Neural progenitor cell (in vitro differentiated cells): Measurements from ENCODE around the gene RTL5. TPM values are rescaled to one million over a fixed set of nuclear protein-coding genes. Genes with fewer than 3 reads are reported as not detected.

ENCODE experiments used
- DNase-seq: peaks from one replicate; pipeline ENCODE4 v3.0.0-alpha.2; 2016; ENCODE audit warnings: low spot score
- H2AFZ ChIP-seq: fragments of 200-600 bp; sonication (generic); replicated peaks from 2 replicates; pipeline ENCODE4 v1.6.1; 2016; ENCODE audit warnings: antibody characterized with exemption
- H3F3A ChIP-seq: fragments of 200-600 bp; sonication (generic); 2 replicates; pipeline ENCODE4 v1.6.1; 2016; ENCODE audit warnings: antibody characterized with exemption, low read depth
- H3K27ac ChIP-seq: fragments of 200-600 bp; sonication (generic); 2 replicates; pipeline ENCODE4 v1.5.1; 2016; ENCODE audit warnings: mild to moderate bottlenecking
- H3K27me3 ChIP-seq: fragments of 200-600 bp; sonication (generic); 2 replicates; pipeline ENCODE4 v1.6.1; 2016; ENCODE audit warnings: mild to moderate bottlenecking, moderate library complexity
- H3K36me3 ChIP-seq: fragments of 200-600 bp; sonication (generic); 2 replicates; pipeline ENCODE4 v1.5.1; 2016
- H3K4me1 ChIP-seq: fragments of 200-600 bp; sonication (generic); 2 replicates; pipeline ENCODE4 v1.6.1; 2016; ENCODE audit warnings: mixed run types
- H3K4me2 ChIP-seq: fragments of 200-600 bp; sonication (generic); 2 replicates; pipeline ENCODE4 v1.6.1; 2016
- H3K4me3 ChIP-seq: fragments of 200-600 bp; sonication (generic); 2 replicates; pipeline ENCODE4 v1.5.1; 2016
- H3K79me2 ChIP-seq: fragments of 200-600 bp; sonication (generic); 2 replicates; pipeline ENCODE4 v1.6.1; 2016; ENCODE audit warnings: low read depth
- H3K9ac ChIP-seq: fragments of 200-600 bp; sonication (generic); 2 replicates; pipeline ENCODE4 v1.6.1; 2016
- H3K9me3 ChIP-seq: fragments of 200-600 bp; sonication (generic); 2 replicates; pipeline ENCODE4 v1.5.1; 2016; ENCODE audit warnings: low read depth
- H4K20me1 ChIP-seq: fragments of 200-600 bp; sonication (generic); 2 replicates; pipeline ENCODE4 v1.6.1; 2016; ENCODE audit warnings: low read depth
- H3K27ac Mint-ChIP-seq: 3 replicates; pipeline ENCODE4 v1.8.0; 2021; ENCODE audit warnings: mixed read lengths
- H3K27me3 Mint-ChIP-seq: 2 replicates; pipeline ENCODE4 v1.8.0; 2022; ENCODE audit warnings: low read depth, mild to moderate bottlenecking, inconsistent platforms, moderate library complexity, mixed read lengths; ENCODE audit not compliant: insufficient read depth
- H3K36me3 Mint-ChIP-seq: 3 replicates; pipeline ENCODE4 v1.8.0; 2021; ENCODE audit warnings: mixed read lengths
- H3K4me1 Mint-ChIP-seq: 3 replicates; pipeline ENCODE4 v1.8.0; 2021; ENCODE audit warnings: mixed read lengths
- H3K4me3 Mint-ChIP-seq: 3 replicates; pipeline ENCODE4 v1.8.0; 2021; ENCODE audit warnings: mild to moderate bottlenecking, moderate library complexity, mixed read lengths
- H3K9me3 Mint-ChIP-seq: 3 replicates; pipeline ENCODE4 v1.8.0; 2020; ENCODE audit warnings: mixed read lengths
- EZH2 ChIP-seq: fragments of 200-600 bp; sonication (generic); IDR thresholded peaks from 2 replicates; pipeline ENCODE4 v1.6.1; 2017; ENCODE audit warnings: antibody characterized with exemption, mild to moderate bottlenecking, moderate library complexity
- EZH2phosphoT487 ChIP-seq: fragments of 200-600 bp; sonication (generic); IDR thresholded peaks from 2 replicates; pipeline ENCODE4 v1.6.1; 2017; ENCODE audit warnings: antibody characterized with exemption
- total RNA-seq: library from RNA; depleted of rRNA; stranded (reverse); fragments of >200 nt; gene quantifications from 2 replicates; pipeline ENCODE4 v1.2.3, GENCODE V29; 2015; ENCODE audit warnings: low replicate concordance
- TF ChIP-seq, protein P1 (sequence below): fragments of 200-600 bp; sonication (generic); IDR thresholded peaks from 2 replicates; pipeline ENCODE4 v1.5.1; 2017; ENCODE audit warnings: antibody characterized with exemption, mild to moderate bottlenecking

Gene RTL5
- total RNA-seq, 1 donor from 2014 or later, result 1.0 TPM

DNA sequence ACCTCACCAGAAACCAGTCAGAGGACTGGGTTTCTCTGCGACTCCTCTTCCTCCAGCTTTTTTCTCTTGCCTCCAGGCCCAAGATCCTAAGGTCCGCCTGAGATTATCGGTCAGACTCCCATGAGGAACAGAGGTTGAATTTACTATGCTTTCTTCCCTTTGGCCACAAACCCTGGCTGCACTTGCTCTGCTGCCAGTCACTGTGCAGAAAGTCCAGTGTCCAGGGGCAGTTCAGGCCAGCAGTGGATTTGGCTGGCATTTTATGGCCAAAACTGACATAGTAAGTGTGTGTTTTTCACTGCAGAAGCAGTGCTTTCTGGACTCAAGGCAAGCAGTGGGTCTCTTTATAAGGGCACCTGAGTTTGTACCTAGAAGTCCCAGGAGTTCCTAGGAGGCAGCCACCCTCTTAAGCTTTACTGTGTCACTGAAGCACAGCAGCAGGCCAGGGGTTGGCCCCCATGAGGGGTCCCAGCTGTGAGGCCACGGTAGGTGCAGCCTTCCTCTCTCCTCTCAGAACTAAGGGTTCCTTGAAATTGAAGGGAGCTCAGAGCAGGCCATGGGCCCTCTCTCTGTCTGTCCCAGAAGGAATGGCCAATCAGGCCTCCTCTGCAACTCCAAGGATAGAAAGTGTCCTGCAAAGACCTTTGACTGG, 3.4 kb downstream of the RTL5 start:
- Histone ChIP-seq H4K20me1 (peaks cover 4% of the 10 kb centered on the region), H3K79me2 (no peaks in the 10 kb centered on the region), H3K9ac (no peak overlapping the region), H3K4me1 (peaks cover 22% of the 10 kb centered on the region), H3K4me3 (no peak overlapping the region), H2AFZ (no peak overlapping the region), H3K4me2 (no peak overlapping the region), H3K27ac (no peak overlapping the region), H3F3A (peaks cover 10% of the 10 kb centered on the region), H3K36me3 (no peaks in the 10 kb centered on the region), H3K27me3 (peaks cover 39% of the 10 kb centered on the region), H3K9me3 (no peaks in the 10 kb centered on the region)
- H3K9me3 Mint-ChIP-seq, result peaks cover 28% of the 10 kb centered on the region
- H3K4me3 Mint-ChIP-seq, result no peak overlapping the region
- TF ChIP-seq EZH2phosphoT487, result no peak
- TF ChIP-seq EZH2, result no peak
- TF ChIP-seq, protein P1, sequence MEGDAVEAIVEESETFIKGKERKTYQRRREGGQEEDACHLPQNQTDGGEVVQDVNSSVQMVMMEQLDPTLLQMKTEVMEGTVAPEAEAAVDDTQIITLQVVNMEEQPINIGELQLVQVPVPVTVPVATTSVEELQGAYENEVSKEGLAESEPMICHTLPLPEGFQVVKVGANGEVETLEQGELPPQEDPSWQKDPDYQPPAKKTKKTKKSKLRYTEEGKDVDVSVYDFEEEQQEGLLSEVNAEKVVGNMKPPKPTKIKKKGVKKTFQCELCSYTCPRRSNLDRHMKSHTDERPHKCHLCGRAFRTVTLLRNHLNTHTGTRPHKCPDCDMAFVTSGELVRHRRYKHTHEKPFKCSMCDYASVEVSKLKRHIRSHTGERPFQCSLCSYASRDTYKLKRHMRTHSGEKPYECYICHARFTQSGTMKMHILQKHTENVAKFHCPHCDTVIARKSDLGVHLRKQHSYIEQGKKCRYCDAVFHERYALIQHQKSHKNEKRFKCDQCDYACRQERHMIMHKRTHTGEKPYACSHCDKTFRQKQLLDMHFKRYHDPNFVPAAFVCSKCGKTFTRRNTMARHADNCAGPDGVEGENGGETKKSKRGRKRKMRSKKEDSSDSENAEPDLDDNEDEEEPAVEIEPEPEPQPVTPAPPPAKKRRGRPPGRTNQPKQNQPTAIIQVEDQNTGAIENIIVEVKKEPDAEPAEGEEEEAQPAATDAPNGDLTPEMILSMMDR, result no peak
- H3K27me3 Mint-ChIP-seq, result peaks cover 6% of the 10 kb centered on the region
- peaks cover 47% of the 10 kb centered on the region for H3K4me1 Mint-ChIP-seq
- no peak overlapping the region for H3K27ac Mint-ChIP-seq
- peaks cover 27% of the 10 kb centered on the region for H3K36me3 Mint-ChIP-seq
- no peak for DNase-seq

DNA sequence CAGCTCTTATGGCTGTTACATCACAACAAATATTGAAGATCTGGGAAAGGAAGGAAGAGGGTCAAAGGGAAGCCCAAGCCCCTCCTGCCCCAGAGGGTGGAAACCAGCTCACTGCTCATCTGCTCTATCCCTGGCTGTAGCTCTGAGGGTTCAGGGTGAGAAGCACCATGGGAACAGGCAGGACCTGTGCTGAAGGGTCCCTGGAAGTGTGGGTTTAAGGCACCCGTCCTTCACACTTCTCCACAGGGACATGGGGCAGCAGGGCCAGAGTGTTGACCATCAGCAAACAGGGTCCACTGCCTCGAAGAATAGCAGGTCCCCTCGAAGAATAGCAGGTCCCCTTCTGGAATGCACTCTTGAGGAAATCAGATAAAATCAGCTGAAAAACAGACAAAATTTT, 4.4 kb downstream of the RTL5 start:
- DNase-seq, result no peak
- Histone ChIP-seq H3K4me2 (no peak overlapping the region), H3K4me3 (no peak overlapping the region), H3K27ac (no peak overlapping the region), H3K27me3 (peaks cover 31% of the 10 kb centered on the region), H3F3A (peaks cover 8% of the 10 kb centered on the region), H4K20me1 (peaks cover 4% of the 10 kb centered on the region), H3K9me3 (no peaks in the 10 kb centered on the region), H3K36me3 (no peaks in the 10 kb centered on the region), H2AFZ (no peak overlapping the region), H3K79me2 (no peaks in the 10 kb centered on the region), H3K4me1 (peaks cover 20% of the 10 kb centered on the region), H3K9ac (no peak overlapping the region)
- Mint-ChIP-seq H3K4me1 (peaks cover 50% of the 10 kb centered on the region), H3K36me3 (peaks cover 26% of the 10 kb centered on the region), H3K9me3 (peaks cover 24% of the 10 kb centered on the region), H3K27me3 (peaks cover 6% of the 10 kb centered on the region), H3K4me3 (no peak overlapping the region), H3K27ac (no peak overlapping the region)
- TF ChIP-seq, protein P1, result no peak
- TF ChIP-seq EZH2phosphoT487 (no peak), EZH2 (no peak)

DNA sequence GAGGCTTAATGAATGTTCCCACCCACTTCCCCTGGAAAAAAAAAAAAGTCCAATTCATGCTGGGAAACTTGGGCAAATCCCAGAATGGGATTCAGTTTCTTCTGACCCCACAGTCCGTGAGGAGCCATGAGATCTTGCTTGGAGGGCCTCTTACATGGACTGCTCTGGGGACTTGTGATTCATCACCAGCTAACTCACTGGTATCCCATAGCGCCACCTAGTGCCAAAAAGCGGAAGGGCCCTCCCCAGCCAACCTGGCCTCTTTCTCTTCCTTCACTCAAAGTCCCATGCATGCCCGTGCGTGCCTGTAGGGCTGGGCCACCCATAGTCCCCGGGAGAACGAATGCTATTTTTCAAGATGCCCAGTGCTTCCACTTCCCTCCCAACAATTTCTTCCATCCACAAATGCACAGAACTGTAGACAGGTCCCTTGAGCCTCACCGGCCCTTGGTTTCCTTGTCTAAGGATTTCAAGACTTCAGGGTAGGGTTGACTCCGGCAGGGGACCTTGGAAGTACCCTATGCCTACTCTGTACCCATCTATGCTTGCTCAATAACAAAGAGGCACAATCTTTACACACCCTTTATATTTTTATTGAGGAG, 5.1 kb downstream of the RTL5 start:
- TF ChIP-seq, protein P1, result peak; percentile 70
- TF ChIP-seq EZH2, result no peak
- H3K4me1 Mint-ChIP-seq, result peaks cover 51% of the 10 kb centered on the region
- H3K9ac ChIP-seq, result no peak overlapping the region
- H3K4me2 ChIP-seq, result no peak overlapping the region
- no peaks in the 10 kb centered on the region for H3K79me2 ChIP-seq
- no peak overlapping the region for H3K27ac Mint-ChIP-seq
- H3K27me3 ChIP-seq, result peaks cover 30% of the 10 kb centered on the region
- peaks cover 6% of the 10 kb centered on the region for H3K27me3 Mint-ChIP-seq
- no peak overlapping the region for H3K4me3 ChIP-seq
- H2AFZ ChIP-seq, result no peak overlapping the region
- H3K36me3 ChIP-seq, result no peaks in the 10 kb centered on the region
- peak overlapping the region; percentile 55 for H3K4me3 Mint-ChIP-seq
- peaks cover 4% of the 10 kb centered on the region for H4K20me1 ChIP-seq
- peaks cover 4% of the 10 kb centered on the region for H3F3A ChIP-seq
- no peak overlapping the region for H3K27ac ChIP-seq
- peak; percentile 72 for DNase-seq
- H3K9me3 Mint-ChIP-seq, result peaks cover 24% of the 10 kb centered on the region
- peaks cover 18% of the 10 kb centered on the region for H3K4me1 ChIP-seq
- no peaks in the 10 kb centered on the region for H3K9me3 ChIP-seq
- H3K36me3 Mint-ChIP-seq, result peaks cover 26% of the 10 kb centered on the region
